ENCODE measurements around the gene CACNB2.

DNA sequence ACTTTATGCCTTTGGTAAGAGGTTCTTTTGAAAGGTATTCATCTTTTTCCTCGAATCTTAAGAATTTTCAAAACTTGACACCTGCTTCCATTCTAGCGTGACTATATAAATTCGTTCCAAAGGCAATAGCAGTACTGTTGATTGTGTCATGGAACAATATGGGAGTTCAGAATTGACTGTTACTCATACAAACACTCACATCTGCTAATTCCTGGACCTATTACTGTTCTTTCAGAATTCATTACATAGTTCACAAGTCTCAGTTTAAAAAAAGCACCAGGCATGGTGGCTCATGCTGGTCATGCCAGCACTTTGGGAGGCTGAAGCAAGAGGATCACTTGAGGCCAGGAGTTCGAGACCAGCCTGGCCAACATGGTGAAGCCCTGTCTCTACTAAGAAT, 80.9 kb downstream of the CACNB2 start:
- TF ChIP-seq, protein P1, sequence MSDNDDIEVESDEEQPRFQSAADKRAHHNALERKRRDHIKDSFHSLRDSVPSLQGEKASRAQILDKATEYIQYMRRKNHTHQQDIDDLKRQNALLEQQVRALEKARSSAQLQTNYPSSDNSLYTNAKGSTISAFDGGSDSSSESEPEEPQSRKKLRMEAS (IDR thresholded peaks at IDR 0.05): no peak
- TF ChIP-seq, protein P2, sequence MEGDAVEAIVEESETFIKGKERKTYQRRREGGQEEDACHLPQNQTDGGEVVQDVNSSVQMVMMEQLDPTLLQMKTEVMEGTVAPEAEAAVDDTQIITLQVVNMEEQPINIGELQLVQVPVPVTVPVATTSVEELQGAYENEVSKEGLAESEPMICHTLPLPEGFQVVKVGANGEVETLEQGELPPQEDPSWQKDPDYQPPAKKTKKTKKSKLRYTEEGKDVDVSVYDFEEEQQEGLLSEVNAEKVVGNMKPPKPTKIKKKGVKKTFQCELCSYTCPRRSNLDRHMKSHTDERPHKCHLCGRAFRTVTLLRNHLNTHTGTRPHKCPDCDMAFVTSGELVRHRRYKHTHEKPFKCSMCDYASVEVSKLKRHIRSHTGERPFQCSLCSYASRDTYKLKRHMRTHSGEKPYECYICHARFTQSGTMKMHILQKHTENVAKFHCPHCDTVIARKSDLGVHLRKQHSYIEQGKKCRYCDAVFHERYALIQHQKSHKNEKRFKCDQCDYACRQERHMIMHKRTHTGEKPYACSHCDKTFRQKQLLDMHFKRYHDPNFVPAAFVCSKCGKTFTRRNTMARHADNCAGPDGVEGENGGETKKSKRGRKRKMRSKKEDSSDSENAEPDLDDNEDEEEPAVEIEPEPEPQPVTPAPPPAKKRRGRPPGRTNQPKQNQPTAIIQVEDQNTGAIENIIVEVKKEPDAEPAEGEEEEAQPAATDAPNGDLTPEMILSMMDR (IDR thresholded peaks at IDR 0.05; ENCODE audit: low read depth, low read length, missing input control): no peak
- TF ChIP-seq TAF1 (conservative IDR thresholded peaks at IDR 0.05) (no peak), YY1 (IDR thresholded peaks at IDR 0.05) (no peak), JUND (IDR thresholded peaks at IDR 0.05) (no peak), SP1 (IDR thresholded peaks at IDR 0.05) (no peak), EGR1 (IDR thresholded peaks at IDR 0.05; ENCODE audit: low read depth in 2 of 2) (no peak), RAD21 (IDR thresholded peaks at IDR 0.05) (no peak)
- TF ChIP-seq, protein P3, sequence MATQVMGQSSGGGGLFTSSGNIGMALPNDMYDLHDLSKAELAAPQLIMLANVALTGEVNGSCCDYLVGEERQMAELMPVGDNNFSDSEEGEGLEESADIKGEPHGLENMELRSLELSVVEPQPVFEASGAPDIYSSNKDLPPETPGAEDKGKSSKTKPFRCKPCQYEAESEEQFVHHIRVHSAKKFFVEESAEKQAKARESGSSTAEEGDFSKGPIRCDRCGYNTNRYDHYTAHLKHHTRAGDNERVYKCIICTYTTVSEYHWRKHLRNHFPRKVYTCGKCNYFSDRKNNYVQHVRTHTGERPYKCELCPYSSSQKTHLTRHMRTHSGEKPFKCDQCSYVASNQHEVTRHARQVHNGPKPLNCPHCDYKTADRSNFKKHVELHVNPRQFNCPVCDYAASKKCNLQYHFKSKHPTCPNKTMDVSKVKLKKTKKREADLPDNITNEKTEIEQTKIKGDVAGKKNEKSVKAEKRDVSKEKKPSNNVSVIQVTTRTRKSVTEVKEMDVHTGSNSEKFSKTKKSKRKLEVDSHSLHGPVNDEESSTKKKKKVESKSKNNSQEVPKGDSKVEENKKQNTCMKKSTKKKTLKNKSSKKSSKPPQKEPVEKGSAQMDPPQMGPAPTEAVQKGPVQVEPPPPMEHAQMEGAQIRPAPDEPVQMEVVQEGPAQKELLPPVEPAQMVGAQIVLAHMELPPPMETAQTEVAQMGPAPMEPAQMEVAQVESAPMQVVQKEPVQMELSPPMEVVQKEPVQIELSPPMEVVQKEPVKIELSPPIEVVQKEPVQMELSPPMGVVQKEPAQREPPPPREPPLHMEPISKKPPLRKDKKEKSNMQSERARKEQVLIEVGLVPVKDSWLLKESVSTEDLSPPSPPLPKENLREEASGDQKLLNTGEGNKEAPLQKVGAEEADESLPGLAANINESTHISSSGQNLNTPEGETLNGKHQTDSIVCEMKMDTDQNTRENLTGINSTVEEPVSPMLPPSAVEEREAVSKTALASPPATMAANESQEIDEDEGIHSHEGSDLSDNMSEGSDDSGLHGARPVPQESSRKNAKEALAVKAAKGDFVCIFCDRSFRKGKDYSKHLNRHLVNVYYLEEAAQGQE (IDR thresholded peaks at IDR 0.05): no peak
- TF ChIP-seq, protein P4, sequence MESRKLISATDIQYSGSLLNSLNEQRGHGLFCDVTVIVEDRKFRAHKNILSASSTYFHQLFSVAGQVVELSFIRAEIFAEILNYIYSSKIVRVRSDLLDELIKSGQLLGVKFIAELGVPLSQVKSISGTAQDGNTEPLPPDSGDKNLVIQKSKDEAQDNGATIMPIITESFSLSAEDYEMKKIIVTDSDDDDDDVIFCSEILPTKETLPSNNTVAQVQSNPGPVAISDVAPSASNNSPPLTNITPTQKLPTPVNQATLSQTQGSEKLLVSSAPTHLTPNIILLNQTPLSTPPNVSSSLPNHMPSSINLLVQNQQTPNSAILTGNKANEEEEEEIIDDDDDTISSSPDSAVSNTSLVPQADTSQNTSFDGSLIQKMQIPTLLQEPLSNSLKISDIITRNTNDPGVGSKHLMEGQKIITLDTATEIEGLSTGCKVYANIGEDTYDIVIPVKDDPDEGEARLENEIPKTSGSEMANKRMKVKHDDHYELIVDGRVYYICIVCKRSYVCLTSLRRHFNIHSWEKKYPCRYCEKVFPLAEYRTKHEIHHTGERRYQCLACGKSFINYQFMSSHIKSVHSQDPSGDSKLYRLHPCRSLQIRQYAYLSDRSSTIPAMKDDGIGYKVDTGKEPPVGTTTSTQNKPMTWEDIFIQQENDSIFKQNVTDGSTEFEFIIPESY (IDR thresholded peaks at IDR 0.05): no peak
- TF ChIP-seq, protein P5, sequence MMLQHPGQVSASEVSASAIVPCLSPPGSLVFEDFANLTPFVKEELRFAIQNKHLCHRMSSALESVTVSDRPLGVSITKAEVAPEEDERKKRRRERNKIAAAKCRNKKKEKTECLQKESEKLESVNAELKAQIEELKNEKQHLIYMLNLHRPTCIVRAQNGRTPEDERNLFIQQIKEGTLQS (IDR thresholded peaks at IDR 0.05): no peak

Measured in liver (tissue), 3 donors.